Testis (tissue), 3 donors: ENCODE results near the gene CACNA2D1. TPM values are rescaled to one million over a fixed set of nuclear protein-coding genes. Genes with fewer than 3 reads are reported as not detected.

Experiments
- DNase-seq: peaks from one replicate; pipeline ENCODE4 v3.0.0-alpha.2; 2019
- H3K27ac ChIP-seq, 2 donors: fragments of 200-600 bp; sonication (generic); one replicate each; pipeline ENCODE4 v1.5.1; 2019
- H3K27me3 ChIP-seq: fragments of 200-600 bp; sonication (generic); one replicate; pipeline ENCODE4 v1.5.1; 2019
- H3K36me3 ChIP-seq: fragments of 200-600 bp; sonication (generic); one replicate; pipeline ENCODE4 v1.5.1; 2017; ENCODE audit warnings: low read depth; ENCODE audit errors: missing control alignments
- H3K4me1 ChIP-seq: fragments of 200-600 bp; sonication (generic); one replicate; pipeline ENCODE4 v1.5.1; 2019
- H3K4me3 ChIP-seq, 2 donors: fragments of 200-600 bp; sonication (generic); one replicate each; pipeline ENCODE4 v1.5.1; 2017 to 2019
- H3K9me3 ChIP-seq: fragments of 200-600 bp; sonication (generic); one replicate; pipeline ENCODE4 v1.5.1; 2017
- POLR2A ChIP-seq: fragments of 450-650 bp; IDR thresholded peaks from one replicate; pipeline ENCODE4 v1.6.1; 2017; ENCODE audit warnings: antibody characterized with exemption, mild to moderate bottlenecking, moderate library complexity
- WGBS, 2 donors: methylation state at CpG; one replicate each; pipeline ENCODE4 v1.1.5; 2018; 5-methylcytosine and 5-hydroxymethylcytosine counted together
- intact Hi-C: fragments of 100-400 bp; cut with DNase I; formaldehyde crosslinking; loops from one replicate; pipeline ENCODE4 v1.15.1; 2023; ENCODE audit warnings: low total_unique reads
- polyA plus RNA-seq: library from polyadenylated mRNA; stranded (reverse); fragments of 350-450 nt; fragmentation: Illumina TruSeq; extraction: RNeasy Lipid Tissue Mini Kit (QIAGEN cat#74804); gene quantifications from one replicate; pipeline ENCODE4 v1.2.3, GENCODE V29; 2014; ENCODE audit warnings: low read depth, low replicate concordance; ENCODE audit not compliant: insufficient read depth
- total RNA-seq, 2 donors: library from RNA; depleted of rRNA; stranded (reverse); fragments of >200 nt; gene quantifications; one replicate each; pipeline ENCODE4 v1.2.3, GENCODE V29; 2016
- TF ChIP-seq, protein P1 (sequence below), 3 experiments: fragments of 450-650 bp in 2 of 3; fragments of 200-600 bp in 1 of 3; sonication (generic) in 1 of 3; IDR thresholded peaks; one replicate each; pipeline ENCODE4 v1.5.1; 2016 to 2019; ENCODE audit warnings: antibody characterized with exemption in 3 of 3, mild to moderate bottlenecking in 2 of 3, moderate library complexity in 1 of 3

The CACNA2D1 gene
- total and polyA plus RNA-seq, 3 donors from 2014 or later = 5.4 to 29.1 (median 28.0) TPM

DNA sequence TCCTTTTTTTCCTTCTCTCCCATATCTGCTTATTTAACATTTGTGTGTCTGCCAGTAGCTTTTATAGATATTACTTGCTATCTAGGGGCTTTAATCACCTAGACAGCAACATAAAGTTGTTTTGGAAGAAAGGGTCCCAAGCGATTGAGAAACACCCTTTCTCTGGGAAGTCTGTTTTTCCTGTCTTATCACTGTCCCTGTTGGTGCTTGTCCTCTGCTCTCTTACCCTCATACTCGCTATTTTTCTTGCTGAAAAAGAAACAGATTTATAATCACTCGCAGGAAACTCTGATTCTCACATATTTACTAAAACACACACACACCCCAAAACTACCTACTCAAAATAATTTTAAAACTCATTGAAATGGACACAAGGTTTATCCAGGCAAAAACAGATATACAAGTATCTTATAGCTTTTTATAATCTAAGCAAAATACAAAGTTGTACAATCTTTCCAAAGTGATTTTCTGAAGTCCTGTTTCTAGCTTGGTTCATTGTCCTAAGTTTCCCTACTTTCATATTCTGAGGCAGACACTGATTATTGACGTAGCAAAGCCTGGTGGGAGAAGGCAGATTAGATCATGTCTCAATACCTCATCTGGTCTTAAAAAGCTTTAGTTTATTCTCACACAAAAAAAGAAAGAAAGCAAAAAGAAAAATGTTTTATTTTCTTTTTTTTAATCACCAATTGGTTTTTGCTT, 157.3 kb downstream of the CACNA2D1 start:
- Histone ChIP-seq H3K4me3 (no peak overlapping the region), H3K4me1 (no peaks in the 10 kb centered on the region), H3K27ac (no peak overlapping the region), H3K9me3 (no peaks in the 10 kb centered on the region), H3K36me3 (no peaks in the 10 kb centered on the region), H3K27me3 (no peaks in the 10 kb centered on the region)
- no peak for TF ChIP-seq POLR2A
- TF ChIP-seq, protein P1, sequence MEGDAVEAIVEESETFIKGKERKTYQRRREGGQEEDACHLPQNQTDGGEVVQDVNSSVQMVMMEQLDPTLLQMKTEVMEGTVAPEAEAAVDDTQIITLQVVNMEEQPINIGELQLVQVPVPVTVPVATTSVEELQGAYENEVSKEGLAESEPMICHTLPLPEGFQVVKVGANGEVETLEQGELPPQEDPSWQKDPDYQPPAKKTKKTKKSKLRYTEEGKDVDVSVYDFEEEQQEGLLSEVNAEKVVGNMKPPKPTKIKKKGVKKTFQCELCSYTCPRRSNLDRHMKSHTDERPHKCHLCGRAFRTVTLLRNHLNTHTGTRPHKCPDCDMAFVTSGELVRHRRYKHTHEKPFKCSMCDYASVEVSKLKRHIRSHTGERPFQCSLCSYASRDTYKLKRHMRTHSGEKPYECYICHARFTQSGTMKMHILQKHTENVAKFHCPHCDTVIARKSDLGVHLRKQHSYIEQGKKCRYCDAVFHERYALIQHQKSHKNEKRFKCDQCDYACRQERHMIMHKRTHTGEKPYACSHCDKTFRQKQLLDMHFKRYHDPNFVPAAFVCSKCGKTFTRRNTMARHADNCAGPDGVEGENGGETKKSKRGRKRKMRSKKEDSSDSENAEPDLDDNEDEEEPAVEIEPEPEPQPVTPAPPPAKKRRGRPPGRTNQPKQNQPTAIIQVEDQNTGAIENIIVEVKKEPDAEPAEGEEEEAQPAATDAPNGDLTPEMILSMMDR (IDR thresholded peaks at IDR 0.05) = no peak
- DNase-seq = no peak
- WGBS, 2 donors = 68 to 75% methylated on average over 4 of the region's 4 CpGs
- intact Hi-C loops = no loop called here

DNA sequence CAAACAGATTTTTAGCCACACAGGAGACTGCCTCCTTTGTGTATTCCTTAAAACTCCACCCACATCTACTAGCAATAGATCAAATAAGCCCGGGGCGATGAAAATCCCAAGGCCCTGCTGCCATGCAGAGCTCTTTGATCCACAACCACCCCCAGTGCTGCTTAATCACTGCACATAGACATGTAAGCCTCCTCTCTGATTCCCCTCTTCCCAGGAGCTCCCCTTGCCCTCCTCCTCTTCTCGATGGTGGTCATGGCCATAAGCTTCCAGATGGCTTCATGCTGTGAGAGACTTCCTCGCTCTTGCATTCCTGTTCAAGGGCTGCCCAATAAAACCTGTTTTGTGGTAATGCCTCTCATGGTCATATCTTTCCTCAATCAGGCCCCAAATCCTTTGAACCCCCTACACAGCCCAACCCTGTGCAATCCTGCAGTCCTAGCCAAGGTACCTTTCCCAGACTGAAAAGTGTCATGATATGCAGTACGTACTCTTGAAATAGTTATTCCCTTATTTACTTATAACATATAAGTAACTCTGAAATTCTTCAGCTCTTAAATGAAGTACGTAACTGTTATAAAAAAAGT, 158.5 kb downstream of the CACNA2D1 start:
- 88 to 91% methylated on average over 6 of the region's 6 CpGs for WGBS, 2 donors
- no peak for DNase-seq

DNA sequence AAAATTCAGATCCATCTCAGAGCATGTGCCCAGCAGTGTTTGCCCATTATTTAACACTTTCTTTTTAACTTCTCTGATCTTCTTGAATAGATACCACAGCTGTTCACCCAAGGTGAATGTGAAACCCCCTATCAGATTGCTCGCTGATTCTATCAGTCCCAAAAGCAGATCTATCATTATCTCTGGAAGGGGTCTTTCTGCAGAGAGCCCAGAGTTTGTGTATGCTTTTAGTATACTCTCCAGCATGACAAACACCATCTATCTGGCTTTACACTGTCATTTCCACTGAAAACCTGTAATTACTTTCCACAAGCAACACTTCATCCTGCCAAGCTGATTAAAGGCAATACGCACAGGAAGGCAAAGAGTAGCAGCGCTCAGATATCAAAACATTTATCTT, 168.2 kb downstream of the CACNA2D1 start:
- Histone ChIP-seq H3K9me3 (no peaks in the 10 kb centered on the region), H3K4me1 (no peaks in the 10 kb centered on the region), H3K27me3 (no peaks in the 10 kb centered on the region), H3K27ac (no peak overlapping the region), H3K36me3 (no peaks in the 10 kb centered on the region), H3K4me3 (no peak overlapping the region)
- TF ChIP-seq POLR2A = no peak
- TF ChIP-seq, protein P1 (IDR thresholded peaks at IDR 0.05) = no peak
- WGBS, 2 donors = 84 to 89% methylated on average over 3 of the region's 3 CpGs
- DNase-seq = no peak
- intact Hi-C loops = no loop called here

More for the DNA sequence above, 158.5 kb downstream of the CACNA2D1 start:
- Histone ChIP-seq H3K9me3 (no peaks in the 10 kb centered on the region), H3K27me3 (no peaks in the 10 kb centered on the region), H3K36me3 (no peaks in the 10 kb centered on the region), H3K4me1 (no peaks in the 10 kb centered on the region), H3K27ac (no peak overlapping the region), H3K4me3 (no peak overlapping the region)
- intact Hi-C loops = no loop called here
- TF ChIP-seq, protein P1 (IDR thresholded peaks at IDR 0.05) = no peak
- TF ChIP-seq POLR2A = no peak

DNA sequence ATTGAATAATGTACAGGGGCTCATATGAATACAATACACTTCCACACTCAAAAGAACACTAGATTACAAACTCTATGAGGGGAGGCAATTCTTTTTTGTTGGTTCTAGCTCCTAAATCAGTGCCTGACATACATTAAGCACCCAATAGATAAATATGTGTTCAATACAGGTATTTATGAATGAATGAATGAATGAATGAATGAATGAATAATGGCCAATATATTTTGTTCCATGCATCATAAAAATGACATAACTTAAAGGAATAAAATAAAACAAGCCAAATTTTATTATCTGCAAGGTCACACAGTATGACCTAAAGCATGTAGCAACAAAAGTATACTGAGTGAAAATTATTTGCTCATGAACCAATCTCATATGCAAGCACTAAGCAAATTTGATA, 168.9 kb downstream of the CACNA2D1 start:
- Histone ChIP-seq H3K4me1 (no peaks in the 10 kb centered on the region), H3K4me3 (no peak overlapping the region), H3K27ac (no peak overlapping the region), H3K9me3 (no peaks in the 10 kb centered on the region), H3K27me3 (no peaks in the 10 kb centered on the region), H3K36me3 (no peaks in the 10 kb centered on the region)
- TF ChIP-seq, protein P1 (IDR thresholded peaks at IDR 0.05) = no peak
- TF ChIP-seq POLR2A = no peak
- DNase-seq = no peak
- intact Hi-C loops = no loop called here

DNA sequence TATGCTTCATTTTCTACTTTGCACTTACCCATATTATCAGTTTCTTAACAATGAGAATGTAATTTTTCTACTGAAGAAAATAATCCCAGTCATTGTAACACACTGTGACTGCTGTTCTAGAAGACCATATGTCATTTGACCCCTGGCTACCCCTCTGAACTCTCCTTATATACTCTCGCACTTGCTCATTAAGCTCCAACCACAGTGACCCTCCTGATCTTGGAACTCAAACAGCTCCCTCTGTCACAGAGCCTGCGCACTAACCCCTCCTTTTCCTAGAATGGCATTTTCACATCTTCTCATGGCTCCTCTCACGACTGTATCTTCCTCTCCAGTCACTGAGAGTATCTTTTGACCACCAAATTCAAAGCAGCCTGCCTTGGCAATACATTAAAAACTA, 169.7 kb downstream of the CACNA2D1 start:
- WGBS, 2 donors = 59 to 71% methylated on average over 3 of the region's 3 CpGs
- no peaks in the 10 kb centered on the region for H3K4me1 ChIP-seq
- no peak overlapping the region for H3K4me3 ChIP-seq
- H3K36me3 ChIP-seq = no peaks in the 10 kb centered on the region
- no peak overlapping the region for H3K27ac ChIP-seq
- no peaks in the 10 kb centered on the region for H3K9me3 ChIP-seq
- TF ChIP-seq, protein P1 (IDR thresholded peaks at IDR 0.05) = no peak
- TF ChIP-seq POLR2A = no peak
- DNase-seq = no peak
- intact Hi-C loops = no loop called here
- H3K27me3 ChIP-seq = no peaks in the 10 kb centered on the region
